Kidney (tissue), 14 donors: ENCODE data around the gene STX3. TPM values are rescaled to one million over a fixed set of nuclear protein-coding genes. Genes with fewer than 3 reads are reported as not detected.

Source experiments
- DNase-seq, 5 donors: peaks; one replicate each; pipeline ENCODE4 v3.0.0-alpha.2; 2013 to 2020
- FAIRE-seq: peaks from 2 replicates; lab custom pipeline; 2012; peaks lifted over from hg19 to GRCh38; lab: Jason Lieb, UNC
- H3K27ac ChIP-seq, 2 donors: one replicate each; pipeline ENCODE4 v1.7.0; 2013; ENCODE audit warnings: low read depth in 2 of 2, low read length in 2 of 2, inconsistent platforms in 1 of 2
- H3K27me3 ChIP-seq: one replicate; pipeline ENCODE4 v1.7.1; 2013; ENCODE audit warnings: low read length, inconsistent platforms; ENCODE audit not compliant: control insufficient read depth, insufficient read depth
- H3K36me3 ChIP-seq, 3 donors: one replicate each; pipeline versions ENCODE4 v1.7.0 to v1.7.1; 2013; ENCODE audit warnings: low read length in 3 of 3, control low read depth in 1 of 3, inconsistent platforms in 1 of 3; ENCODE audit not compliant: insufficient read depth in 3 of 3, control insufficient read depth in 2 of 3
- H3K4me1 ChIP-seq, 3 donors: one replicate each; pipeline versions ENCODE4 v1.7.0 to v1.7.1; 2013; ENCODE audit warnings: low read length in 3 of 3, inconsistent platforms in 1 of 3, low read depth in 1 of 3; ENCODE audit not compliant: control insufficient read depth in 2 of 3, insufficient read depth in 2 of 3
- H3K4me3 ChIP-seq, 3 donors: one replicate each; pipeline versions ENCODE4 v1.7.0 to v1.8.1; 2013; ENCODE audit warnings: low read length in 3 of 3, control low read depth in 1 of 3, inconsistent platforms in 1 of 3
- H3K9ac ChIP-seq, 3 donors: one replicate each; pipeline versions ENCODE4 v1.7.0 to v1.7.1; 2013; ENCODE audit warnings: low read length in 3 of 3, control low read depth in 1 of 3, inconsistent platforms in 1 of 3
- H3K9me3 ChIP-seq, 3 donors: one replicate each; pipeline versions ENCODE4 v1.7.0 to v1.7.1; 2013; ENCODE audit warnings: low read length in 3 of 3, control low read depth in 1 of 3, inconsistent platforms in 1 of 3; ENCODE audit not compliant: control insufficient read depth in 2 of 3, insufficient read depth in 1 of 3
- CTCF ChIP-seq: IDR thresholded peaks from 3 replicates; pipeline ENCODE4 v1.5.1; 2012; ENCODE audit warnings: mild to moderate bottlenecking, moderate library complexity, borderline replicate concordance; ENCODE audit not compliant: insufficient read depth; ENCODE audit errors: extremely low read depth
- intact Hi-C: fragments of 100-400 bp; cut with DNase I; formaldehyde crosslinking; loops from one replicate; pipeline ENCODE4 v1.11.1; 2022
- polyA plus RNA-seq: library from polyadenylated mRNA; stranded (reverse); fragments of 350-450 nt; fragmentation: Illumina TruSeq; extraction: RNeasy Lipid Tissue Mini Kit (QIAGEN cat#74804); gene quantifications from one replicate; pipeline ENCODE4 v1.2.3, GENCODE V29; 2014; ENCODE audit warnings: low read depth, low replicate concordance; ENCODE audit not compliant: insufficient read depth
- total RNA-seq: library from RNA; stranded (reverse); fragmentation: NEBNext Ultra II Directional; extraction: Animal tissue kit (Norgen Biotek cat#: 25700); gene quantifications from one replicate; pipeline ENCODE4 v1.2.1, GENCODE V29; 2021
- donor health status: control.
- donor health status: control.
- donor health status: control.
- donor health status: control.
- donor health status: control.
- donor health status: DM: yes; HTN: yes; CAD: no.
- donor health status: Normal renal cell carcinoma (clear cell type).

Gene STX3
- total and polyA plus RNA-seq, 2 donors from 2014 or later: 43.2 to 57.2 TPM

- no peaks in the 10 kb centered on the region for H3K9me3 ChIP-seq
- H3K27me3 ChIP-seq: no peaks in the 10 kb centered on the region
- intact Hi-C loops: no loop called here
These were observed 46.6 kb upstream of the STX3 start for GRCh38 chr11:59708537-59708936.

GRCh38 chr11:59710136-59710847 lies 44.9 kb upstream of the STX3 start:
- no peak for TF ChIP-seq CTCF
- no peaks in the 10 kb centered on the region for H3K4me1 ChIP-seq
- H3K4me3 ChIP-seq: no peak overlapping the region
- intact Hi-C loops: no loop called here
- DNase-seq (no peak), FAIRE-seq (no peak)
- H3K36me3 ChIP-seq: no peaks in the 10 kb centered on the region
- H3K9me3 ChIP-seq: no peaks in the 10 kb centered on the region
- H3K27me3 ChIP-seq: no peaks in the 10 kb centered on the region
- H3K9ac ChIP-seq: no peak overlapping the region
- H3K27ac ChIP-seq: no peak overlapping the region

More at GRCh38 chr11:59708537-59708936, 46.6 kb upstream of the STX3 start:
- DNase-seq: no peak
- Histone ChIP-seq H3K4me3 (no peak overlapping the region), H3K27ac (no peak overlapping the region), H3K4me1 (no peaks in the 10 kb centered on the region), H3K9ac (no peak overlapping the region), H3K36me3 (no peaks in the 10 kb centered on the region)
- no peak for FAIRE-seq
- TF ChIP-seq CTCF: no peak

- no peak within 1 kb of the TSS for H3K27ac ChIP-seq
- H3K4me3 ChIP-seq: no peak within 1 kb of the TSS
- no peak for FAIRE-seq
- H3K9ac ChIP-seq: no peak within 1 kb of the TSS
- intact Hi-C loops: no loop called here
- TF ChIP-seq CTCF: no peak
- no peak for DNase-seq
- H3K9me3 ChIP-seq: no peaks in the 10 kb centered on the region
- no peaks in the 10 kb centered on the region for H3K27me3 ChIP-seq
- H3K4me1 ChIP-seq: no peaks in the 10 kb centered on the region
- no peaks in the 10 kb centered on the region for H3K36me3 ChIP-seq
These were observed 41.4 kb upstream of the STX3 start, which contains the start of gene OR10V1 for GRCh38 chr11:59713745-59714144. OR10V1 (minus strand) TSS chr11:59713845; CDS start chr11:59713845, 0 bp downstream.
